Activated T-cell treated with anti-CD3 and anti-CD28 coated beads, Interleukin-2, amount 50 U/mL, for 72 hours (primary cell): ENCODE data around the gene MED13L. TPM values are rescaled to one million over a fixed set of nuclear protein-coding genes. Genes with fewer than 3 reads are reported as not detected.

Source experiments
- ATAC-seq, 2 donors: fragments of 150-1000 bp; cut with Tn5 transposase; replicated peaks in 1 of 2; 2 replicates each; pipeline ENCODE4 v1.10.0; 2021; ENCODE audit warnings: moderate library complexity in 2 of 2, mild to moderate bottlenecking in 1 of 2
- DNase-seq, 2 donors: peaks; one replicate each; pipeline ENCODE4 v3.0.0; 2021 to 2022; ENCODE audit warnings: mixed read lengths in 1 of 2
- H3K27ac Mint-ChIP-seq: one replicate; pipeline ENCODE4 v1.8.0; 2022; ENCODE audit warnings: mild to moderate bottlenecking, moderate library complexity, mixed read lengths
- H3K27me3 Mint-ChIP-seq: one replicate; pipeline ENCODE4 v1.8.0; 2022; ENCODE audit warnings: low read depth, mixed read lengths
- H3K36me3 Mint-ChIP-seq, 2 donors: one replicate each; pipeline ENCODE4 v1.8.0; 2022; ENCODE audit warnings: mixed read lengths in 2 of 2, mild to moderate bottlenecking in 1 of 2; ENCODE audit not compliant: insufficient read depth in 2 of 2
- H3K4me1 Mint-ChIP-seq: one replicate; pipeline ENCODE4 v1.8.0; 2022; ENCODE audit warnings: low read depth, mixed read lengths
- H3K4me3 Mint-ChIP-seq, 2 donors: one replicate each; pipeline ENCODE4 v1.8.0; 2022; ENCODE audit warnings: mild to moderate bottlenecking in 2 of 2, mixed read lengths in 2 of 2, moderate library complexity in 2 of 2
- H3K9me3 Mint-ChIP-seq, 2 donors: one replicate each; pipeline ENCODE4 v1.8.0; 2022; ENCODE audit warnings: mixed read lengths in 2 of 2
- total RNA-seq, 2 donors: library from RNA; stranded (reverse); gene quantifications; one replicate each; pipeline ENCODE4 v1.2.3, GENCODE V29; 2022

MED13L gene
- total RNA-seq, 2 donors from 2014 or later: 72.8 to 74.5 TPM

GRCh38 chr12:116220756-116221155 lies 56.7 kb downstream of the MED13L start:
- DNase-seq (no peak), ATAC-seq (no peak)
- Mint-ChIP-seq H3K27ac (no peak overlapping the region), H3K4me1 (peaks cover 37% of the 10 kb centered on the region), H3K27me3 (no peaks in the 10 kb centered on the region), H3K4me3 (no peak overlapping the region), H3K9me3 (no peaks in the 10 kb centered on the region), H3K36me3 (no peaks in the 10 kb centered on the region)

- Mint-ChIP-seq H3K4me3 (no peak overlapping the region), H3K27ac (no peak overlapping the region), H3K9me3 (no peaks in the 10 kb centered on the region), H3K36me3 (no peaks in the 10 kb centered on the region), H3K4me1 (peaks cover 50% of the 10 kb centered on the region), H3K27me3 (no peaks in the 10 kb centered on the region)
- DNase-seq (no peak), ATAC-seq (no peak)
Observed at GRCh38 chr12:116217045-116217735, 60.3 kb downstream of the MED13L start.

GRCh38 chr12:116216022-116216756 lies 61.3 kb downstream of the MED13L start:
- no peaks in the 10 kb centered on the region for H3K36me3 Mint-ChIP-seq
- no peak overlapping the region for H3K4me3 Mint-ChIP-seq
- peaks cover 49% of the 10 kb centered on the region for H3K4me1 Mint-ChIP-seq

GRCh38 chr12:116215023-116215422 lies 62.5 kb downstream of the MED13L start:
- Mint-ChIP-seq H3K36me3 (no peaks in the 10 kb centered on the region), H3K4me1 (peaks cover 60% of the 10 kb centered on the region), H3K27ac (peak overlapping the region; percentile 81)

More at GRCh38 chr12:116216022-116216756, 61.3 kb downstream of the MED13L start:
- Mint-ChIP-seq H3K27ac (peak overlapping the region; percentile 27), H3K9me3 (no peaks in the 10 kb centered on the region), H3K27me3 (no peaks in the 10 kb centered on the region)
- ATAC-seq: no peak
- no peak for DNase-seq

GRCh38 chr12:116213885-116214527 lies 63.5 kb downstream of the MED13L start:
- no peaks in the 10 kb centered on the region for H3K36me3 Mint-ChIP-seq
- no peak for ATAC-seq
- no peaks in the 10 kb centered on the region for H3K9me3 Mint-ChIP-seq
- no peak for DNase-seq
- H3K27me3 Mint-ChIP-seq: no peaks in the 10 kb centered on the region
- H3K4me3 Mint-ChIP-seq: no peak overlapping the region
- no peak overlapping the region for H3K27ac Mint-ChIP-seq
- H3K4me1 Mint-ChIP-seq: peaks cover 66% of the 10 kb centered on the region

More at GRCh38 chr12:116215023-116215422, 62.5 kb downstream of the MED13L start:
- Mint-ChIP-seq H3K4me3 (peak overlapping the region in 1 of 2 donors; percentile 7), H3K27me3 (no peaks in the 10 kb centered on the region), H3K9me3 (no peaks in the 10 kb centered on the region)
- no peak for ATAC-seq
- DNase-seq: no peak

GRCh38 chr12:116213014-116213413 lies 64.5 kb downstream of the MED13L start:
- H3K36me3 Mint-ChIP-seq: no peaks in the 10 kb centered on the region
- no peak overlapping the region for H3K27ac Mint-ChIP-seq
- no peak for DNase-seq
- peaks cover 61% of the 10 kb centered on the region for H3K4me1 Mint-ChIP-seq
- no peaks in the 10 kb centered on the region for H3K9me3 Mint-ChIP-seq
- H3K4me3 Mint-ChIP-seq: no peak overlapping the region
- ATAC-seq: no peak
- no peaks in the 10 kb centered on the region for H3K27me3 Mint-ChIP-seq

- peaks cover 53% of the 10 kb centered on the region for H3K4me1 Mint-ChIP-seq
- DNase-seq (no peak), ATAC-seq (no peak)
- no peak overlapping the region for H3K27ac Mint-ChIP-seq
- peak overlapping the region; percentile 33 to 53 for H3K4me3 Mint-ChIP-seq
- H3K9me3 Mint-ChIP-seq: no peaks in the 10 kb centered on the region
- no peaks in the 10 kb centered on the region for H3K36me3 Mint-ChIP-seq
- no peaks in the 10 kb centered on the region for H3K27me3 Mint-ChIP-seq
Observed at GRCh38 chr12:116210762-116211161, 66.7 kb downstream of the MED13L start.

GRCh38 chr12:116210131-116210530 lies 67.4 kb downstream of the MED13L start:
- Mint-ChIP-seq H3K27me3 (no peaks in the 10 kb centered on the region), H3K36me3 (no peaks in the 10 kb centered on the region), H3K4me3 (peak overlapping the region in 1 of 2 donors; percentile 9), H3K27ac (no peak overlapping the region), H3K9me3 (no peaks in the 10 kb centered on the region), H3K4me1 (peaks cover 47% of the 10 kb centered on the region)
- DNase-seq (no peak), ATAC-seq (no peak)

- no peaks in the 10 kb centered on the region for H3K36me3 Mint-ChIP-seq
- peak overlapping the region; percentile 3 for H3K27ac Mint-ChIP-seq
- H3K27me3 Mint-ChIP-seq: no peaks in the 10 kb centered on the region
- H3K4me3 Mint-ChIP-seq: no peak overlapping the region
- no peak for ATAC-seq
- H3K9me3 Mint-ChIP-seq: no peaks in the 10 kb centered on the region
- H3K4me1 Mint-ChIP-seq: peaks cover 40% of the 10 kb centered on the region
- no peak for DNase-seq
Observed at GRCh38 chr12:116209503-116209902, 68.0 kb downstream of the MED13L start.

- H3K27ac Mint-ChIP-seq: no peak overlapping the region
- no peak for ATAC-seq
- no peak for DNase-seq
- no peaks in the 10 kb centered on the region for H3K36me3 Mint-ChIP-seq
- H3K27me3 Mint-ChIP-seq: no peaks in the 10 kb centered on the region
- peaks cover 39% of the 10 kb centered on the region for H3K4me1 Mint-ChIP-seq
- no peak overlapping the region for H3K4me3 Mint-ChIP-seq
- H3K9me3 Mint-ChIP-seq: no peaks in the 10 kb centered on the region
Observed at GRCh38 chr12:116207274-116207673, 70.2 kb downstream of the MED13L start.

- H3K4me1 Mint-ChIP-seq: peaks cover 38% of the 10 kb centered on the region
- no peak overlapping the region for H3K27ac Mint-ChIP-seq
- no peak overlapping the region for H3K4me3 Mint-ChIP-seq
- no peaks in the 10 kb centered on the region for H3K9me3 Mint-ChIP-seq
- ATAC-seq: peak; percentile 36 to 43
- no peak for DNase-seq
- H3K27me3 Mint-ChIP-seq: no peaks in the 10 kb centered on the region
- H3K36me3 Mint-ChIP-seq: no peaks in the 10 kb centered on the region
Observed at GRCh38 chr12:116206828-116207227, 70.7 kb downstream of the MED13L start.

- ATAC-seq: no peak
- no peak overlapping the region for H3K27ac Mint-ChIP-seq
- peaks cover 39% of the 10 kb centered on the region for H3K4me1 Mint-ChIP-seq
- H3K27me3 Mint-ChIP-seq: no peaks in the 10 kb centered on the region
- H3K4me3 Mint-ChIP-seq: no peak overlapping the region
- H3K36me3 Mint-ChIP-seq: no peaks in the 10 kb centered on the region
- H3K9me3 Mint-ChIP-seq: no peaks in the 10 kb centered on the region
- no peak for DNase-seq
Observed at GRCh38 chr12:116204785-116205184, 72.7 kb downstream of the MED13L start.

GRCh38 chr12:116204169-116204568 lies 73.3 kb downstream of the MED13L start:
- DNase-seq (no peak), ATAC-seq (no peak)
- Mint-ChIP-seq H3K36me3 (no peaks in the 10 kb centered on the region), H3K4me3 (no peak overlapping the region), H3K4me1 (peaks cover 40% of the 10 kb centered on the region), H3K9me3 (no peaks in the 10 kb centered on the region), H3K27ac (no peak overlapping the region), H3K27me3 (no peaks in the 10 kb centered on the region)
